Ovary (tissue), 9 donors: ENCODE measurements around the gene SLC12A6. TPM values are rescaled to one million over a fixed set of nuclear protein-coding genes. Genes with fewer than 3 reads are reported as not detected.

Experiments
- DNase-seq, 5 donors: peaks; one replicate each; pipeline ENCODE4 v3.0.0-alpha.2; 2019 to 2020
- H3K27ac ChIP-seq, 2 donors: fragments of 200-600 bp; one replicate each; pipeline versions ENCODE4 v1.5.1 to v1.8.0; 2019 to 2022
- H3K27me3 ChIP-seq: fragments of 200-600 bp; one replicate; pipeline ENCODE4 v1.8.0; 2022
- H3K36me3 ChIP-seq: fragments of 200-600 bp; sonication (generic); one replicate; pipeline ENCODE4 v1.5.1; 2019
- H3K4me1 ChIP-seq: one replicate; pipeline ENCODE4 v1.8.1; 2013; ENCODE audit warnings: mild to moderate bottlenecking, moderate library complexity; ENCODE audit not compliant: insufficient read depth
- H3K4me3 ChIP-seq: fragments of 200-600 bp; sonication (generic); one replicate; pipeline ENCODE4 v1.5.1; 2017
- H3K9me3 ChIP-seq, 2 donors: fragments of 200-600 bp in 1 of 2; sonication (generic) in 1 of 2; one replicate each; pipeline versions ENCODE4 v1.5.1 to v1.8.1; 2013 to 2019; ENCODE audit warnings: mild to moderate bottlenecking in 1 of 2, moderate library complexity in 1 of 2
- CTCF ChIP-seq, 3 donors: fragments of 450-650 bp in 2 of 3; fragments of 200-600 bp in 1 of 3; IDR thresholded peaks; one replicate each; pipeline versions ENCODE4 v1.5.1 to v1.8.0; 2016 to 2022; ENCODE audit warnings: antibody characterized with exemption in 3 of 3, mild to moderate bottlenecking in 1 of 3
- EP300 ChIP-seq: sonication (generic); formaldehyde crosslinking; IDR thresholded peaks from one replicate; pipeline ENCODE4 v1.6.1; 2017; ENCODE audit warnings: antibody characterized with exemption
- POLR2A ChIP-seq: fragments of 450-650 bp; IDR thresholded peaks from one replicate; pipeline ENCODE4 v1.6.1; 2017; ENCODE audit warnings: antibody characterized with exemption, mild to moderate bottlenecking, moderate library complexity
- WGBS, 3 donors: extraction: QIAGEN DNeasy Blood & Tissue Kit in 1 of 3; methylation state at CpG; one replicate each; pipeline versions ENCODE4 v1.1.5 to v1.1.7; 2013 to 2017; 5-methylcytosine and 5-hydroxymethylcytosine counted together
- intact Hi-C, 4 donors: fragments of 100-400 bp; cut with DNase I; formaldehyde crosslinking; loops; one replicate each; pipeline versions ENCODE4 v1.11.0 to v1.15.1; 2022 to 2023
- polyA plus RNA-seq, 2 donors: library from polyadenylated mRNA; stranded (reverse); fragments of 200-250 nt in 1 of 2; fragments of 350-450 nt in 1 of 2; fragmentation: Illumina TruSeq in 1 of 2; extraction: RNeasy Lipid Tissue Mini Kit (QIAGEN cat#74804) in 1 of 2; gene quantifications; one replicate each; pipeline ENCODE4 v1.2.3, GENCODE V29; 2013 to 2014
- total RNA-seq, 7 donors: library from RNA; depleted of rRNA in 2 of 7; stranded (reverse); fragments of >200 nt in 2 of 7; fragmentation: NEBNext Ultra II Directional in 3 of 7; extraction: Animal tissue kit (Norgen Biotek cat#: 25700) in 3 of 7; gene quantifications; one replicate each; pipeline versions ENCODE4 v1.1.0 to v1.2.4, GENCODE V29; 2016 to 2023
- donor health status: DM: no; HTN: no; CAD: no; lungs with moderate emphysema.
- donor health status: DM: no; HTN: no; CAD: no.
- donor health status: Bipolar disorder and iron deficiency.
- donor health status: DM: yes; HTN: yes; CAD: no.
- donor health status: DM: no; HTN: no; CAD: no.
- donor health status: DM: yes; HTN: yes; CAD: no.

Gene SLC12A6
- total and polyA plus RNA-seq, 9 donors, result 6.9 to 19.7 (median 11.4) TPM

GRCh38 chr15:34374816-34375215 is 37.2 kb upstream of the SLC12A6 start:
- no peaks in the 10 kb centered on the region for H3K4me1 ChIP-seq
- H3K4me3 ChIP-seq, result no peak overlapping the region
- intact Hi-C loops, result loop anchor here in 1 of 4 donors (5.0 kb wide), 1 partner anchor 268 kb away; no protein-coding TSS in a partner anchor
- no peak overlapping the region for H3K27ac ChIP-seq
- H3K36me3 ChIP-seq, result no peaks in the 10 kb centered on the region
- no peaks in the 10 kb centered on the region for H3K27me3 ChIP-seq
- TF ChIP-seq EP300 (no peak), CTCF (IDR thresholded peaks at IDR 0.05) (no peak), POLR2A (no peak)
- WGBS, 3 donors, result 49 to 82% (median 59%) methylated on average over 2 of the region's 2 CpGs
- DNase-seq, result no peak
- no peaks in the 10 kb centered on the region for H3K9me3 ChIP-seq

- Histone ChIP-seq H3K9me3 (no peaks in the 10 kb centered on the region), H3K36me3 (no peaks in the 10 kb centered on the region), H3K4me3 (no peak overlapping the region), H3K27ac (no peak overlapping the region), H3K4me1 (no peaks in the 10 kb centered on the region), H3K27me3 (no peaks in the 10 kb centered on the region)
- intact Hi-C loops, result loop anchor here in 1 of 4 donors (5.0 kb wide), 1 partner anchor 267 kb away; no protein-coding TSS in a partner anchor
- DNase-seq, result no peak
- WGBS, 3 donors, result 88 to 98% (median 97%) methylated on average over 8 of the region's 8 CpGs
- no peak for TF ChIP-seq CTCF (IDR thresholded peaks at IDR 0.05)
- no peak for TF ChIP-seq POLR2A
- no peak for TF ChIP-seq EP300
These were observed 36.4 kb upstream of the SLC12A6 start for GRCh38 chr15:34373951-34374350.

- WGBS, 3 donors, result 28 to 58% (median 49%) methylated on average over 2 of the region's 2 CpGs
These were observed 33.1 kb upstream of the SLC12A6 start for GRCh38 chr15:34370643-34371042.

GRCh38 chr15:34370129-34370528 is 32.5 kb upstream of the SLC12A6 start:
- Histone ChIP-seq H3K36me3 (no peaks in the 10 kb centered on the region), H3K9me3 (no peaks in the 10 kb centered on the region), H3K27ac (no peak overlapping the region), H3K4me3 (no peak overlapping the region), H3K27me3 (no peaks in the 10 kb centered on the region), H3K4me1 (no peaks in the 10 kb centered on the region)
- intact Hi-C loops, result loop anchor here in 1 of 4 donors (5.0 kb wide), 1 partner anchor 263 kb away; no protein-coding TSS in a partner anchor
- TF ChIP-seq CTCF (IDR thresholded peaks at IDR 0.05) (no peak), EP300 (no peak), POLR2A (no peak)
- 45 to 55% (median 47%) methylated on average over 2 of the region's 2 CpGs for WGBS, 3 donors
- DNase-seq, result no peak

More at GRCh38 chr15:34370643-34371042, 33.1 kb upstream of the SLC12A6 start:
- Histone ChIP-seq H3K4me3 (no peak overlapping the region), H3K27me3 (no peaks in the 10 kb centered on the region), H3K9me3 (no peaks in the 10 kb centered on the region), H3K36me3 (no peaks in the 10 kb centered on the region), H3K27ac (no peak overlapping the region), H3K4me1 (no peaks in the 10 kb centered on the region)
- DNase-seq, result no peak
- TF ChIP-seq POLR2A (no peak), CTCF (IDR thresholded peaks at IDR 0.05) (no peak), EP300 (no peak)
- intact Hi-C loops, result loop anchor here in 1 of 4 donors (5.0 kb wide), 1 partner anchor 263 kb away; no protein-coding TSS in a partner anchor
